ENCODE data around the gene SLC39A11.

DNA sequence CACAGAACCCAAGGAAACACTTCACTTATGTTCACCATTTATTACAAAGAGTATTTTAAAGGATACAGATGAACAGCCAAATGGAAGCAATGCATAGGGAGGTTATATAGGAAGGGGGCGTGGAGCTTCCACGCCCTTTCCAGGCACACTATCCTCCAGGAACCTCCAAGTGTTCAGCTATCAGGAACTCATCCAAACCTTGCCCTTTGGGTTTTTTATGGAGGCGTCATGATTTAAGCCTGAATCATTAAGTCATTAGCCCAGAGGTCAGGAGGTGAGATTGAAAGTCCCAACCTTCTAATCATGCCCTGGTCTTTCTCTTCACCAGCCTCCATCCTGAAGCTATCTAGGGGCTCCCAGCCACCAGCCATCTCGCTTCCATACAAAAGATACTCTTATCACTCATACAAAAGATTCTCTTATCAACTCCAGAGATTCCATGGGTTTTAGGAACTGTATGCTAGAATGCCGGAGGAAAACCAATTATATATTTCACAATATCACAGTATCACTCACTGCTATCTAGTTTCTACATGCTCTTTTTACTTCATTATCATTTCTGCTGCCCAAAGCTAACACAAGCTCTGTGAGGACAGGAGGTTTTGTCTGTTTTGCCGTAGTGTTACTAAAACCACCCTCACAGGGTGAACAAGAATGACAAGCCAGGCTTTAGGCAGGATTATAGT is 213.4 kb downstream of the SLC39A11 start:
- TF ChIP-seq, protein P1, sequence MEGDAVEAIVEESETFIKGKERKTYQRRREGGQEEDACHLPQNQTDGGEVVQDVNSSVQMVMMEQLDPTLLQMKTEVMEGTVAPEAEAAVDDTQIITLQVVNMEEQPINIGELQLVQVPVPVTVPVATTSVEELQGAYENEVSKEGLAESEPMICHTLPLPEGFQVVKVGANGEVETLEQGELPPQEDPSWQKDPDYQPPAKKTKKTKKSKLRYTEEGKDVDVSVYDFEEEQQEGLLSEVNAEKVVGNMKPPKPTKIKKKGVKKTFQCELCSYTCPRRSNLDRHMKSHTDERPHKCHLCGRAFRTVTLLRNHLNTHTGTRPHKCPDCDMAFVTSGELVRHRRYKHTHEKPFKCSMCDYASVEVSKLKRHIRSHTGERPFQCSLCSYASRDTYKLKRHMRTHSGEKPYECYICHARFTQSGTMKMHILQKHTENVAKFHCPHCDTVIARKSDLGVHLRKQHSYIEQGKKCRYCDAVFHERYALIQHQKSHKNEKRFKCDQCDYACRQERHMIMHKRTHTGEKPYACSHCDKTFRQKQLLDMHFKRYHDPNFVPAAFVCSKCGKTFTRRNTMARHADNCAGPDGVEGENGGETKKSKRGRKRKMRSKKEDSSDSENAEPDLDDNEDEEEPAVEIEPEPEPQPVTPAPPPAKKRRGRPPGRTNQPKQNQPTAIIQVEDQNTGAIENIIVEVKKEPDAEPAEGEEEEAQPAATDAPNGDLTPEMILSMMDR (IDR thresholded peaks at IDR 0.05), result no peak
- no peak for TF ChIP-seq POLR2A (IDR thresholded peaks at IDR 0.05)

Measured in testis (tissue), 2 donors.